ENCODE data around the gene GDF7. TPM values are rescaled to one million over a fixed set of nuclear protein-coding genes. Genes with fewer than 3 reads are reported as not detected.

GDF7 gene
- total and polyA plus RNA-seq, 10 of the 15 experiments (the other 5 are each of a cell fraction or from before 2014, with no cell fraction given): 0.02 to 0.11 (median 0.04) TPM; not detected in 1

- TF ChIP-seq ZBTB11 (CRISPR knock-in tag; IDR thresholded peaks at IDR 0.05) (no peak), PML (IDR thresholded peaks at IDR 0.05; ENCODE audit: low read length) (no peak), EGR1 (IDR thresholded peaks at IDR 0.05; ENCODE audit: borderline replicate concordance in 1 of 2, low read depth in 2 of 2, low read length in 2 of 2) (no peak), ESRRA (IDR thresholded peaks at IDR 0.05; ENCODE audit: low read length) (no peak), PRDM15 (CRISPR knock-in tag; IDR thresholded peaks at IDR 0.05) (no peak), KDM1A (IDR thresholded peaks at IDR 0.05; ENCODE audit: borderline replicate concordance) (no peak), NBN (IDR thresholded peaks at IDR 0.05) (no peak), NFYB (IDR thresholded peaks at IDR 0.05; ENCODE audit: insufficient read depth, low read depth, low read length) (no peak), SUZ12 (IDR thresholded peaks at IDR 0.05; ENCODE audit: unreplicated experiment) (no peak), CREM (IDR thresholded peaks at IDR 0.05; ENCODE audit: low read depth) (no peak)
- TF ChIP-seq, protein P1, sequence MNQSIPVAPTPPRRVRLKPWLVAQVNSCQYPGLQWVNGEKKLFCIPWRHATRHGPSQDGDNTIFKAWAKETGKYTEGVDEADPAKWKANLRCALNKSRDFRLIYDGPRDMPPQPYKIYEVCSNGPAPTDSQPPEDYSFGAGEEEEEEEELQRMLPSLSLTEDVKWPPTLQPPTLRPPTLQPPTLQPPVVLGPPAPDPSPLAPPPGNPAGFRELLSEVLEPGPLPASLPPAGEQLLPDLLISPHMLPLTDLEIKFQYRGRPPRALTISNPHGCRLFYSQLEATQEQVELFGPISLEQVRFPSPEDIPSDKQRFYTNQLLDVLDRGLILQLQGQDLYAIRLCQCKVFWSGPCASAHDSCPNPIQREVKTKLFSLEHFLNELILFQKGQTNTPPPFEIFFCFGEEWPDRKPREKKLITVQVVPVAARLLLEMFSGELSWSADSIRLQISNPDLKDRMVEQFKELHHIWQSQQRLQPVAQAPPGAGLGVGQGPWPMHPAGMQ (IDR thresholded peaks at IDR 0.05; ENCODE audit: borderline replicate concordance): no peak
- TF ChIP-seq, protein P2, sequence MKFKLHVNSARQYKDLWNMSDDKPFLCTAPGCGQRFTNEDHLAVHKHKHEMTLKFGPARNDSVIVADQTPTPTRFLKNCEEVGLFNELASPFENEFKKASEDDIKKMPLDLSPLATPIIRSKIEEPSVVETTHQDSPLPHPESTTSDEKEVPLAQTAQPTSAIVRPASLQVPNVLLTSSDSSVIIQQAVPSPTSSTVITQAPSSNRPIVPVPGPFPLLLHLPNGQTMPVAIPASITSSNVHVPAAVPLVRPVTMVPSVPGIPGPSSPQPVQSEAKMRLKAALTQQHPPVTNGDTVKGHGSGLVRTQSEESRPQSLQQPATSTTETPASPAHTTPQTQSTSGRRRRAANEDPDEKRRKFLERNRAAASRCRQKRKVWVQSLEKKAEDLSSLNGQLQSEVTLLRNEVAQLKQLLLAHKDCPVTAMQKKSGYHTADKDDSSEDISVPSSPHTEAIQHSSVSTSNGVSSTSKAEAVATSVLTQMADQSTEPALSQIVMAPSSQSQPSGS (IDR thresholded peaks at IDR 0.05; ENCODE audit: low read length): no peak
Measured at GRCh38 chr2:20723543-20723942, 56.6 kb downstream of the GDF7 start (continued).
